CD4-positive, alpha-beta T cell treated with Interleukin-15 for 1 hour (primary cell): ENCODE measurements around the gene STUM.
"Not testable (repeated sequence)": the region's sequence is repeated elsewhere in the genome, so short reads cannot be mapped to it uniquely, and the experiment has no call there.

Experiments used
- DNase-seq: peaks from one replicate; pipeline ENCODE4 v3.0.0-alpha.2; 2020

STUM gene

DNA sequence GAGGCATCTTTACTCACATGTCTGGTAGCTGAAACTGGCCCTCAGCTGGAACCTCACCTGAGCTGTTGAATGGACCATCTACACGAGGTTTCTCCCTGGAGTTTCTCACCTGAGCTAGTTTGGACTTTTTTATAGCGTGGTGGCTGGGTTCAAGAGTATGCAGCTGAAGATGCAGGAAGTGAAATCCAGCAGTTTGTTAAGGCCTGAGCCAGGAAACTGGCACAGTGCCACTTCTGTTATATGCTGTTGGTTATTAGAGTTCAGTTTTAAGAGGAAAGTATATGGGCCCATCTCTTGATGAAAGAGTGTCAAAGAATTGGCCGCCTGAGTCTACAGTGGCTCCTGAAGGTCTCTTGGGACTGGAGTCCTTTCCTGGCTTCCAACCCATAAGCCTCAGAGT is 35.6 kb downstream of the STUM start:
- no peak for DNase-seq

DNA sequence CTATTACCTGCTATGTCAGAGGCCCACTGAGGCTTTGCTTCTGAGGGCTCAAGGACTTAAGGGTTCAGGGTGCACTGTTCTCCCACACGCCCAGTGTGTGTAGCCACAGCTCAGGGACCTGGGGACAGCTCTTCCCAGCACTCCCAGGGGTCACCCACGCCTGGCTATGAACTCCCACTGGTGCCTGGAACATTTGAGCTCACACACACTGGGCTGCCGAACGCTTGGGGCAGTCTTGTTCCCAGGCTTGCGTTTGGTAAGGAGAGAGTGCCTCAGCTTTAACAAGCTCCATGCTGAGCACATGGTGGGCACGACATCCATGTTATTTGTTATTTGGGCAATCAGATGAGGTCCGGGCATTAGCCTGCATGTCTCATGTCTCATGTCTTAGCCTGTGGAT is 37.6 kb downstream of the STUM start:
- DNase-seq, result no peak

DNA sequence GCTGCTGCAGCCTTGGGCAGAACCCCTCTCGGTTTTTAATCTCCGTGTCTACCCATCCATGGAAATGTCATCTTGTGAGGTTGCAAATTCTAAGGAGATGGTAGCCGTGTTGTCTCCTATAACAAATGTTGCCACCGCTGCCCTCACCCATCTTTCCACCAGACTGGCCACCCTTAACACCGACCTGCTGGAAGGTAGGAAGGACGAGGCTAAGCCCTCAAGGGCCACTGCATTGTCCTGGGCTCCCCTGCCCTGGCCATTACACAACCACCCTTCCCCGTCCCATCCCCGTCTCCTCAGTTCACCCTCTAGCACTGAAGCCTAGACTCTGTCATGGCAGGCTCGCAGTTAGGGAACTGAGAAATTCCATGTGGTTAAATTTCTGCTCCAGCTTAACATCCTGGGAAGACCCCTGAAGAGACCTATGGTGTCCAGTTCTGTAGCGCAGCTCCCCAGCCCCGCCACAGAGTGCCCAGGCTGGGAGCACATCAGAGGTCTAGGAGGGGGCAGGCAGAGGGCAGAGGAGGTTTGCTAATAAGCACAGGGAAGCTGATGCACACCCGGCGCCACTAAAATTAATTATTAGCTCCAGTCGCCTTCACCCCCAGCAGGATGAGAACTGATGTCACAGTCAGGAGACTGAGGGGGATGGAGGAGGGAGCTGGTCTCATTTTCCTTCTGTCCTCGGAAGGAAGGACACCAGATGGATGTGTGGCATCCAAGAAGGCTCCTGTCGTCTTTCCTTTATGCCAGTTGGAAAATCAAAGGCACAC is 38.3 kb downstream of the STUM start:
- no peak for DNase-seq

DNA sequence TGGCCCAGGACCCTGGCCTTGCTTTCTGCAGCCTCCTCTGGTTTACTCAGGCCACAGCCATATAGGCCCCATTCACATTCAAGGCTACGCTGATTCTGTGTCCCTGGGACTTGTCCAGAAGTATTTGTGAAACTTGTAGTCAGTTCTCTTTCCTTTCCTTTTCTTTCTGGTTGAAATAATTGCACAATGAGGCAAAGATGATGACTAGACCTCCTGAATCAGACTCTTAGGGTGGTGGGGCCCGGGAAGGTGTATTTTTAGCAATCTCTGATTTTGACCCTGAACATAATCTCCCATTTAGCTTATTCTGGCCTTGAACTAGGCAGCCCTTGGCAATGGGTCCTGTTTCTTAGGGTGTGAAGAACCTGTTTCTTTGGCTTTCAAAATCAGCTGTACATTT is 39.9 kb downstream of the STUM start:
- DNase-seq, result no peak

DNA sequence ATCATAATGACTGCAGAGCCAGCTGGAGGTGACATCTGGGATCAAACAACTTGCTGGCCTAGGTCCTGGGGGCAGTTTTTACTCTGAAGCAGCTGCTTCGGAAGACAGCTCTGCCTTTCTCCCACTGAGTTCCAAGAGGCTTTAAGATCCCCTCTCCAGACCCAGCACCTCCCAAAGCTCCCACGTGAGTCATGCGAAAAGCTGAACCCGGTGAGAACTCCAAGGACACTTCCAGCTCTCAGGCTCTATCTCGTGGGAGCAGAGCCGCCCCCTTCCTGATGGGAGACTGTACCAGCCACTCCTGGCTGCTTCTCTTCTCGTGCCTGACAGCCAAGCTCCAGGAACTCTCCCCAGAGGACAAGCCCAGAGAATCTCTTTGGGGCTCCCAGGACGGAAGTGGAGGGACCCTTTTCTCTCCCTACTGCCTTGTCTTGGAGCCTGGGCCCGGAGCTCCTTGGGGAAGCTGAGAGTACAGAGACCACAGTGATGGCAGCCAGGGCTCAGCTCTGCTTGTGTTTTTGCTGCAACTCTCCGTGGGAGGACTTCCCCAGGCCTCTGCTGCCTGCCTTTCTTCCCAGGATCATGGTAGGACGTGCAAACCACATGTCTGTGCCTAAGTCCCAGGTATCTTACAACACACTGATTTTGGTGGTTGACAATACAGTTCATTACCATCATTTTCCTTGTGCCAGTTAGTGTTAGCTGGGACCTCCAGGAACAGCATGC is 40.6 kb downstream of the STUM start:
- peak; percentile 4 for DNase-seq

DNA sequence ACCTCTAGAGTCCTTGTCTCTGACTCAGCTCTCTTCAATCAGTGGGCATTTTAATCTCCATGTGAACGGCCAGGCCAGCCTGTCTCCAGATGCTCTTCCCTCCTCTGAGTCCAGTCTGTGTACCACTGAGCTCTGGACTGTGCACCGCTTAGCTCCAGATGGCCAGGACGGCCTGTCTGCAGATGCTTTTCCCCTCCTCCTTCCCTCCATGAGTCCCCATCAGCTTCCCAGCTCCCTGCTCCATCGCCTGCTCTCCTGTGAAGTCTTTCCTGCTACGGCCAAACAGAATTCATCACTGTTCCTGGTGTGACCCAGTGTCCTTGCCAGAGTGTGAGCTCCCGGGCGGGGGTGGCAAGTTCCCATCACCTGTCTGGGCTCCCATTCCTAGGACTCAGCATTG is 42.0 kb downstream of the STUM start:
- DNase-seq, result no peak

DNA sequence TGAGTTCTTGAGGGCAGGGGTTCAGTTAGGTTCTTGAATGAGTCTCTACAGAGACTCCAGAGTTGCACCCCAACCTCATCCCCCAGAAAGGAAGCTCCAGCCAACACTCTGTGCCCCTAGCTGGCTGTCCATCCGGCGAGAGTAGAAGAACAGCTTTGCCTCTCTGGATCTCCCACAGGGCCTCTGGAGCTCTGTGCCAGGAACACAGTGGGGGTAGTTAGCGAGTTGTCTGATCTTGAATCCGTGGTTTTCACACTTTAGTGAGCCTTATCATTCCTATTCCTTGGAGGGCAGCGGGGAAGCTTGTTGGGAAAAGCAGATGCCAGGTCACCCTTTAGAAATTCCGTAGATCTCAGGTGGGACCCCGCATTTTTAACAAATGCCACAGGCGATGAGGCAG is 45.0 kb downstream of the STUM start:
- DNase-seq, result no peak

DNA sequence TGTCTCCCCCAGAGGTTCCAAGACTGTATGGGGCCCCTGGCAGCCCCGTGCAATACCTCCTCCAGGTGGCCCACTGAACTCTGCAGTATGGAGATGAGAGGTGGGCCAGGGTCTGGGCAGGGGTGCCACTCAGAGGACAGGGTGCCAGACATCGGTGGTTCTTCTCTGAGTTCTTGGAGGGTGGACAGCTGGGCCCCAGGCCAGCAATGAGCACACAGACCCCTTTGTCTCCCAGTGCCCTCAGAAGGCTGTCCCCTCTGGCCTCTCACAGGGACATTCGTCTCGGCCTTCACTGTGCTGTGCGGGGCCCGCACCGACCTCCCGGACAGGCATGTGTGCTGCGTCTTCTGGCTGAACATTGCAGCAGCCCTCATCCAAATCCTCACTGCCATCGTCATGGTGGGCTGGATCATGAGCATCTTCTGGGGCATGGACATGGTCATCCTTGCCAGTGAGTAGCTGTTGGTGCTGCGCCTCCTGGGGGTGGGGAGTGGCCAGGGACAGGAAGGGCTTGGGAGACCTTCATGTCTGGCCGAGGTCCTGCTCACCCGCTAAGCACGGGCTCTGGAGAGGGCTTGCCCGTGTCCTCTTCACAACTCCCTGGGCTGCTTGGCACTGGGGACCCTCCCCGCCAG is 48.1 kb downstream of the STUM start:
- peak; percentile 16 for DNase-seq

DNA sequence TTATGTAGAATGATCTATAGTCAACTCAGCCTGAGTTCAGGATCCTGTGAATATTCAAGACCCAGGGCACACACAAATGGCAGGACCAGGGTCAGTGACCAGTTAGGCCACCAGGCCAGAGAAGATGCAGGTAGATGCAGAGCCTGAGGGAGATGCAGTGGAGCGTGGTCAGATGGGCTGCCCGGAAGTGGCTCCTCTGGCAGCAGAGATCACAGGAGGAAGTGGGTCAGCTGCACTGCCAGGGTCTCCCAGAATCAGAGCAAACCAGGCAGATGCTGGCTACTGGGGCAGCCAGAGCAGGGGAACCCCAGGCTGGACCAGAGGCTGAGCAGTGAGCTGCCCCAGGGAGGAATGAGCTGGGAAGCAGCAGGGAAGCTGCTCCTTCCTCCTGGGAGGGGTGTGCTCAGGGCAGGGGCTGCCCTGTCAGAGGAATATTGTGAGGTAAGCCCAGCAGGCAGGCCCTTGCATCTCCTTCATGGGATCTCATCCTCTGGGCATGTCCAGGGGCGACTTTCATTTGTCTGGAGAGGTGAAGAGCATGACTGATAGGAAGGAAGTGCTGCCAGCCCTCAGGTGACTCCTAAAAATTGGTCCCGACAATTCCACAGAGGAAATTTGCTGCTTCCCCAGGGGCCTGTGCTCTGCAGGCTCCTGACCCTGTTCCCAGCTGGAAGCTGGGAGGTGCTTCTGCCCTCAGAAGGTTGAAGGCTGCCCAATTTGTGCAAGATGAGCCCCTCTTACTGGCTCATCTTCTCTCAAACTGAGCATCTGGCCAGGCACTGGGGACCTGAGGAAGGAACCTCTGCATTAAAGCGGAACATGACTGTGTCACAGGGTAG is 49.3 kb downstream of the STUM start:
- DNase-seq, result peak; percentile 11

DNA sequence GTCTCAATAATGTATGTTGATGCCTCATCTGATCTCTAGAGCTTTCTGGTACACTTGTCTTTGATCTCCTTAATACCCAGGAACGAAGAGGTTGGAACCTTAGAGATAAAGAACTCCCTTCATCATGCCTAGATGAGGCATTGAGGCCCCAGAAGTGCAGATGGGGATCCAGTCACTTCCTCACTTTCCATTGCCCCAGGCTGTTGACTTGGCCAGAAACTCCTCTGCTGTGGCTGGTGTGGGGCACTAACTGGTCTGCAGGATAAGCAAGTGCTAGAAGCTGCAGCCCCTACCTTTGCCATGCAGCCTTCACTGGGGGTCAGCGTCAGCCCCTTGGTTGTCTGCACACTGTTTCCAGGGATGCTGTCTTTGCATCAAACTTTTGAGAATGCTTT is 49.9 kb downstream of the STUM start:
- DNase-seq, result no peak

DNA sequence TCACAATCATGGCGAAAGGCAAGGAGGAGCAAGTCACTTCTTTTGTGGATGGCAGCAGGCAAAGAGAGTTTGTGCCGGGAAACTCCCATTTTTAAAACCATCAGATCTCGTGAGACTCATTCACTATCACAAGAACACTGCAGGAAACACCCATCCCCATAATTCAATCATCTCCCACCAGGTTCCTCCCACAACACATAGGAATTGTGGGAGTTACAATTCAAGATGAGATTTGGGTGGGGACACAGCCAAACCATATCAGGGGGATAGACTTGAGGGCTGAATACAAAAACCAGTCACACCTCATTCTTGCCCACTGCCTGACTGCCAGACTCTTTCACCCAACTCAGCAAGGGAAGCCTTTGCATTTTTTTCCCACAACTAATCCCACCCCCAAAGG is 50.4 kb downstream of the STUM start:
- DNase-seq, result not testable (repeated sequence)

DNA sequence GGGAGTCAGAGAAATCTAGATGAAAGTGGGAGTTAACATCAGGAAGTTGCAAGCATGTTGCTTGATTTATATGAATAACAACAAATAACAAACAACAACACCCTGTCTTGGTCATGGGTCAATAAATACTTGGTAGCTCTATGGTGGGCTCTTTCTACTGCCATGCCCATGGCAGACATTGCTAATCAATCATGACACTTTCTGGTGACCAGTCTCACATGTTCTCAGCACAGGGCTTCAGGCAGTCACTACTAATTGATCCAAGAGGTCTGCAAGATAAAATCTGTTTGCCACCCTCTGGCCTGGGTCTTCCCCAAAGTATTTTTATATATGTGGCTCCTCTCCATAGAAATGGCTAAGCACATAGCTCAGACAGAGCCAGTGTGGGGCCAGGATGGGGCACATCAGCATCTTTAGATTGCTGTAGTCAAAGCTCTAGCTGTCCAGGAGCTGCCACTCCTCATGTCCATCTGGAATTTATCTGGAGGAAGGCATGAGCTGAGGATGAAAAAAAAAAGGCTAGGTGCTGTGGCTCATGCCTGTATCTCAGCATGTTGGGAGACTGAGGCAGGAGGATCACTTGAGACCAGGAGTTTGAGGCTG is 51.2 kb downstream of the STUM start:
- no peak for DNase-seq

DNA sequence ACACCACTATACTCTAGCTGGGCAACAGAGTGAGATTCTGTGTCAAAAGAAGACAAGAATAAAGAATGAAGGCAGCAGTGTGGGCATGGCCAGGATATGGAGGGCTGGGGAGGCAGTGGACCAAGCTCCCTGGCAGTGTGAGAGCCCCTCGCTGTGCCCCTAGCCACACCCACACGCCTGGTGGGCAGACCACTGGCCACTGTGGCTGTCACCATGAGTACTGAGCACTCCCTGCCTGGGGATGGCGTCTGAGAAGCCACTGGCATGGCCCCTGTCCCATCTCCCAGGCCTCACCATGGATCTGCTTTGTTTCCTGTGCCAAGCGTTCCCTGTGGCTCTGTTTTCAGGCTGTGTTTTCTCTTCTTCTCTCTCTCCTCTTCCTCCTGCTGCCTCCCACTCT is 51.7 kb downstream of the STUM start:
- no peak for DNase-seq

DNA sequence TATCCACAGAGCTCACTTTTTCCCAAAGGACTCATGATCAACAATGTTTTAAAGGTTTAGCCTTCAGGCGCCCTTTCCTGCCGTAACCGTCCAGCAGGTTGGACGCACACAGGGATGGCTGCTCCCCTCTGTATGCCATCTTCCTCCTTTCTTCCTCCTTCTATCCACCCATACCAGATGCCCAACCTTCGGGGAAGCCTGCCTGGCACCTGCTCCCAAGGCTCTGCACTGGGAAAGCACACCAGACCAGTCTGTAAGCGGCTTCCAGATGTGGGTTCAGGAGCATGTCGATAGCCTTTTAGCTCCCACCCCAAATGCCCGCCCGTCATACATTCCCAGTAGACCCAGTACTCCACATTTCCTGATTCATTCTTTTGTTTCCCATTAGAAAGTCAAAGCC is 52.9 kb downstream of the STUM start:
- DNase-seq, result no peak

DNA sequence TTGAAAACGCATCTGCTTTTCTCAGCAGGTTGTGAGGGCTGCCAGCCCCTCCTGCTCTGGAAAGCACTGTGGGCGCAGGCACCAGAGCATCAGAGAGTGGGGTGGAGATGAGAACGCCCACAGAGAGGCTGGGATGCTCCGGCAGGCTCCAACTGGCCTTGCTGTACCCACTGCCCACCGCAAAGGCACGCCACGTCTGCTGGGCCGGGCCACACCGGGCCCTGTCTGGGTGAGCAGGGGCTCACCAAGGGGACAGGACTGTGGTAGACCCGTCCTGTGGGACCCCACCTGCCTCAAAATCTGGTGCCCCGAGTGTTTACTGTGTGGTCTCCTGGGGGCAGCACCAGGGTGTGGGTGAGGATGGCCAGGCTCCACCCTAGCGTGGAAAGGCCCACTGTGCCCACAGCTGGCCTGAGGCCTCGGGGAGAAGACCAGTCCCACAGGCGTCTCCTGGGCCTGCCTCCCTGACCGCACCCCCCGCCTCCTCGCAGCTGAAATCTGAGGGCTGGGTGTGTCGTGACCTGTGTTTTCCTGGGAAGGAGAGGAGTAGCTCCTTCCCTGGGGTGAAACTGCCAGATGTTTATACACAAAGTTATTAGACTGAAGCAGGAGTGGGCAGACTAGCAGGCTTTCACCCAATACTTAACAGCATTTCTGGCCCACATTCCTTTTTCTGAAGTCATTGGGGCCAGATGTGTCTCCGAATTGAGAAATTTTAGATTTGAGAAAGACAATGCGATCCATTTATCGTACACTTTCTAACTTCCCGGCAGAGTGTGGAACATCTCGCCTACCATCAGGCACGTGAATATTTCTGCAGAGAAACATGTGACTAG is 53.8 kb downstream of the STUM start:
- DNase-seq, result no peak

DNA sequence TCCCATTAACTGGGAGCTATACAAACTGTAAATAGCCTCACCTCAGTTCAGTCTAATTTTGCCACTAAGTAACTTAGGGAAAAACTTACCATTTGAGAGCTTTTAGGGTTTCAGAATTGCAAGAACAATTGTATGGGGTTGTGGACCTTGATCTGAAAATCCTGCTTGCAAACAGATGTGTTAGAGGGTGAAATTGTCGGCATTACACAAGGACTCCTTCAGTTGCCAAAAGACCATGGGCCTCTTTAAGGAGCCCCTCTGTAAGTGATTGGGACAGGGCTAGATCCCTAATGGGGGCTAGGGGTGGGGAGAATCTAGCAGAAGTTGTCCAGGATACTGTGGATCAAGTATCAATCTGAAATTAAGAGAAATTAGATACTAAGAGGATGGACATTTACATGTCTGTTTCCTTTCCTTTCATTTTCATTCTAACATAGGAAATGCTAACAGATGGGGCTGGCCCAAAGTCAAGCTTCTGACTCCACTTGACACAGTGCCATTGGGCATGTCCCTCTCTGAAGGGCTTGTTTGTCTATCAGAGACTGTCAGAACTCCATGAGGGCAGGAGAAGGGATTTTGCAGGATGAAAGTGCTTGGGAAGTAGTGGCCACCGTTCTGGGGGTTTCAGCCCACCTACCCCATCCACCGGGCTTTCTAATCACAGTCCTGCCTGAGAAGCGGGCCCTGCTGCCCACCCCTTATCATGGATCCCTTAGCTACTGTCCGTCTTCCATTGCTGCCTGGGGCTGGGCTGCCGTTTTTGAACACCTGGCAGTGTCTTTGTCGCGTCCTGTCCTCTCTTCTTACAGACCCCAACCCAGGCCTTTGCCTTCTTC is 54.7 kb downstream of the STUM start:
- peak; percentile 10 for DNase-seq

DNA sequence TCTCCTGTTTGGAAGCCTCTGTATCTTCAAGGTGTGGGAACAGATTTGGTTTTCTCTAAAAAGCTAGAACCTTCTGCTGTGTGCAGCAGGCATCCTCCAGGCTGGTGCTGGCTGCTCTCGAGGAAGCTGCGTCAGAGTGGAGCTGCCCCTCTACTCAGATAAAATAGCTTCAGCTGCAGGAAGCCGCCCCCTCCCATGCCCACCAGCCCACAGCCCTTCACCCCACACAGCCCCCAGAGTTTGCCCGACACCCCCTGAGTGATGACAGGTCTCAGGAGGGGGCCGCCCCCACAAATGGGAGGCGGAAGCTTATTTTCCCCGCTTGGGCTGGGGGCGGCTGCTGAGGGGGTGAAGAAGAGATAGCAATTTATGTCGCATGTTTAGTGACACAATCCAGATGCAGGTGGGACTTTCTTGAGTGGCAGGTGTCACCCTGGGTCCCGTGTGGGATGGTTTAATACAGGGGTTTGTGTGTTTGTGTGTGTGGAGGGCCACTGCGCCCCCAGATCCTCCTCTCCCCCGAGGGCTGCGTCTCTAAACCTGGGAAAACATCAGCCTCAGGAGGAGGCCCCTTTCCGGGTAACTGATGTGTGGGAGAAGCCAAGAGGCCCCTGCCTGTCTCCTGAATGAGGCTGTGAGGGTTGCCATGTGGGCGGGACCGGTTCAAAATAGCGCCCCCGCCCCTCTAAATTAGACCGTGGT is 55.4 kb downstream of the STUM start:
- no peak for DNase-seq

DNA sequence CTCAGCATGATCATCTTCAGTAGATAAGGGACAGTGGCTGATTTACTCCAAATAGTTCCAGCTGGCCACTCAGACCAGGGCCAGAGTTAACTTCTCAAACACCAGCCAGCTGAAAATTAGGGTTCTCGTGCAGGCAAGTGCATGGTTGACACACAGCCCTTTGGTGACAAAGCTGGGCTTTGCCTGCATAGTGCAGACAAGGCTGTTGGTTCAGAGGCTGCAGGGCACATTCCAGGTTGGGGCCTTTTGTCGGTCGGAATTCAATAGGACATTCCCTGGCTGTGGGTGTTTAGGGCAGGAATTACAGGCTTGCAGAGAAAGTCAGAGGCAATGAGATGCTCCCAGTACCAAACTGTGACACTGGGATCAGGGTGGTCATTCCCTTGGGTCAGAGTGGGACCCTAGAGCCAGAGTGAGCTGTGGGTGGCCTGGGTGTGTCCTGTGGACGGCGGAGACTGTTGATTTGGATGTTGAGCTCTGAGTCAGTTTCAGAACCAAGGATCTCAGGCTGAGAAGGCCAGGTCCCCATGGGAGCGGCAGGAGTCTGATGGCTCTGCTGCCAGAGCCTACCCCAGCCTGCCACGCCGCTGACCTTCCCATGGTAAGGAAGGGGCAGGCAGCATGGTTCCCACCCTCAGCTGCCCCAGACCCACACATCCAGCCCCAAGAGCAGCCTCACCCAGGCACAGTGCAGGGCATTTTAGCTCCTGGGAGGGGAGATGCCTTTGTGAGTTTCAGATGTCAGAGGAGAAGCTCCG is 56.2 kb downstream of the STUM start:
- no peak for DNase-seq

DNA sequence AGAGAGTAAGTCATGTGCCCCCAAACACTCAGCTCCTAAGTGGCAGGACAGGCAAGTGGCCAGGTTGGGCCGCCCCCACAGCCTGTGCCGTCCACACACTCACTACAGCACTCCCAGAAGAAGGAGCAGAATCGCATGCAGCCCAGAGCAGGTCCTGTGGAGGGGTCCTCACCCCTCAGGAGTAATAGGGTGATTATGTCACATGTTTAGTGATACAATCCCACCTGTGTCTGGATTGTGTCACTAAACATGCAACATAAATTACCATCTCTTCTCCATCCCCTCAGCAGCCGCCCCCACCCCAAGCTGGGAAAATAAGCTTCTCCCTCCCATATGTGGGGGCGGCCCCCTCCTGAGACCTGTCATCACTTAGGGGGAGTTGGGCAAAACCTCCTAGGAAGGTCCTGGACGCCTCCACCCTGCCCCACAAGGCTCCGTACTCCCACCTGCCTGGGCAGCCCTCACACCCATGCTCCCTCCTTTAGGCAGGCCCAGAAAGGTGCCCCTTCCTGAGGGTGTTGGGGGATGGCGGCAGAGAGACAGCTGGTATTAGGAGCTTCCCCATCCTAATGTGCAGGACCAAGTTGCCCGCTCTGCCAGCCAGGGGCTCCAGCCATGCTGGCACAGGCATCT is 56.9 kb downstream of the STUM start:
- no peak for DNase-seq
